ENCODE data around the gene STAT5A. TPM values are rescaled to one million over a fixed set of nuclear protein-coding genes. Genes with fewer than 3 reads are reported as not detected.

STAT5A gene
- polyA plus RNA-seq, 1 donor from 2014 or later = 0.28 TPM

GRCh38 chr17:42305543-42306384 is 17.5 kb downstream of the STAT5A start:
- no peak overlapping the region for H3K4me3 ChIP-seq (ENCODE audit: low read length)
- no peaks in the 10 kb centered on the region for H3K9me3 ChIP-seq (ENCODE audit: low read length)
- no peak overlapping the region for H3K4me2 ChIP-seq (ENCODE audit: low read length)
- no peak overlapping the region for H2AFZ ChIP-seq (ENCODE audit: low read depth, low read length)
- H3K9ac ChIP-seq (ENCODE audit: low read length) = no peak overlapping the region
- no peaks in the 10 kb centered on the region for H3K79me2 ChIP-seq (replicated peaks; ENCODE audit: insufficient read depth, low read length)
- no peaks in the 10 kb centered on the region for H4K20me1 ChIP-seq (ENCODE audit: insufficient read depth)
- no peak overlapping the region for H3K27ac ChIP-seq (ENCODE audit: low read length)
- H3F3A ChIP-seq (ENCODE audit: insufficient read depth, low read length, poor library complexity, severe bottlenecking) = no peaks in the 10 kb centered on the region
- H3K9me2 ChIP-seq (ENCODE audit: insufficient read depth, low read length) = no peaks in the 10 kb centered on the region
- no peaks in the 10 kb centered on the region for H3K36me3 ChIP-seq (ENCODE audit: insufficient read depth, low read length)
- no peak for TF ChIP-seq SMC3 (conservative IDR thresholded peaks at IDR 0.05; ENCODE audit: poor library complexity)
- no peak for TF ChIP-seq EZH2 (IDR thresholded peaks at IDR 0.05; ENCODE audit: borderline replicate concordance, insufficient read depth, low read length, poor library complexity, severe bottlenecking)
- TF ChIP-seq RAD21 (conservative IDR thresholded peaks at IDR 0.05) = no peak
- TF ChIP-seq EP300 (conservative IDR thresholded peaks at IDR 0.05; ENCODE audit: poor library complexity, severe bottlenecking) = no peak
- TF ChIP-seq CTCF (IDR thresholded peaks at IDR 0.05; ENCODE audit: poor library complexity, severe bottlenecking) = no peak
- TF ChIP-seq MXI1 (conservative IDR thresholded peaks at IDR 0.05; ENCODE audit: poor library complexity, severe bottlenecking) = no peak
- no peak for TF ChIP-seq POLR2AphosphoS5 (IDR thresholded peaks at IDR 0.05)
- no peak for TF ChIP-seq TAF1 (IDR thresholded peaks at IDR 0.05; ENCODE audit: low read depth)
- no peak for TF ChIP-seq REST (IDR thresholded peaks at IDR 0.05; ENCODE audit: borderline replicate concordance)
- H3K27me3 ChIP-seq (ENCODE audit: insufficient read depth, low read depth, low read length) = no peaks in the 10 kb centered on the region

GRCh38 chr17:42306385-42306667 is 18.0 kb downstream of the STAT5A start:
- H4K20me1 ChIP-seq (ENCODE audit: insufficient read depth) = no peaks in the 10 kb centered on the region
- H2AFZ ChIP-seq (ENCODE audit: low read depth, low read length) = no peak overlapping the region
- no peak overlapping the region for H3K4me3 ChIP-seq (ENCODE audit: low read length)
- H3K9ac ChIP-seq (ENCODE audit: low read length) = no peak overlapping the region
- H3K27me3 ChIP-seq (ENCODE audit: insufficient read depth, low read depth, low read length) = no peaks in the 10 kb centered on the region
- no peak for TF ChIP-seq CTCF (IDR thresholded peaks at IDR 0.05; ENCODE audit: poor library complexity, severe bottlenecking)
- no peak for TF ChIP-seq POLR2AphosphoS5 (IDR thresholded peaks at IDR 0.05)
- TF ChIP-seq REST (IDR thresholded peaks at IDR 0.05; ENCODE audit: borderline replicate concordance) = no peak
- no peak for TF ChIP-seq TAF1 (IDR thresholded peaks at IDR 0.05; ENCODE audit: low read depth)
- no peak for TF ChIP-seq SMC3 (conservative IDR thresholded peaks at IDR 0.05; ENCODE audit: poor library complexity)
- no peak for TF ChIP-seq EZH2 (IDR thresholded peaks at IDR 0.05; ENCODE audit: borderline replicate concordance, insufficient read depth, low read length, poor library complexity, severe bottlenecking)
- TF ChIP-seq MXI1 (conservative IDR thresholded peaks at IDR 0.05; ENCODE audit: poor library complexity, severe bottlenecking) = no peak
- no peak for TF ChIP-seq RAD21 (conservative IDR thresholded peaks at IDR 0.05)
- no peak for TF ChIP-seq EP300 (conservative IDR thresholded peaks at IDR 0.05; ENCODE audit: poor library complexity, severe bottlenecking)
- no peaks in the 10 kb centered on the region for H3K9me2 ChIP-seq (ENCODE audit: insufficient read depth, low read length)
- H3F3A ChIP-seq (ENCODE audit: insufficient read depth, low read length, poor library complexity, severe bottlenecking) = no peaks in the 10 kb centered on the region
- H3K9me3 ChIP-seq (ENCODE audit: low read length) = no peaks in the 10 kb centered on the region
- H3K79me2 ChIP-seq (replicated peaks; ENCODE audit: insufficient read depth, low read length) = no peaks in the 10 kb centered on the region
- H3K4me2 ChIP-seq (ENCODE audit: low read length) = no peak overlapping the region
- no peaks in the 10 kb centered on the region for H3K36me3 ChIP-seq (ENCODE audit: insufficient read depth, low read length)
- no peak overlapping the region for H3K27ac ChIP-seq (ENCODE audit: low read length)
